Ascending aorta (tissue), 2 donors: ENCODE results near the gene ZNF787. TPM values are rescaled to one million over a fixed set of nuclear protein-coding genes. Genes with fewer than 3 reads are reported as not detected.

ENCODE experiments used
- DNase-seq, 2 donors: peaks; one replicate each; pipeline ENCODE4 v3.0.0-alpha.2; 2019; ENCODE audit warnings: low spot score in 2 of 2
- H3K27ac ChIP-seq, 2 donors: fragments of 200-600 bp; sonication (generic); one replicate each; pipeline ENCODE4 v1.5.1; 2016 to 2017; ENCODE audit warnings: mild to moderate bottlenecking in 1 of 2
- H3K27me3 ChIP-seq: fragments of 200-600 bp; sonication (generic); one replicate; pipeline ENCODE4 v1.5.1; 2017
- H3K36me3 ChIP-seq, 2 donors: fragments of 200-600 bp; sonication (generic); one replicate each; pipeline ENCODE4 v1.5.1; 2016
- H3K4me1 ChIP-seq, 2 donors: fragments of 200-600 bp; sonication (generic); one replicate each; pipeline ENCODE4 v1.5.1; 2016 to 2017; ENCODE audit warnings: mild to moderate bottlenecking in 1 of 2
- H3K4me3 ChIP-seq, 2 donors: fragments of 200-600 bp; sonication (generic); one replicate each; pipeline ENCODE4 v1.5.1; 2016 to 2017; ENCODE audit warnings: mild to moderate bottlenecking in 1 of 2
- H3K9me3 ChIP-seq, 2 donors: fragments of 200-600 bp; sonication (generic); one replicate each; pipeline ENCODE4 v1.5.1; 2016
- intact Hi-C: fragments of 100-400 bp; cut with DNase I; formaldehyde crosslinking; loops from one replicate; pipeline ENCODE4 v1.15.1; 2023
- total RNA-seq: library from RNA; depleted of rRNA; stranded (reverse); fragments of >200 nt; gene quantifications from one replicate; pipeline ENCODE4 v1.1.0, GENCODE V29; 2016
- TF ChIP-seq, protein P1 (sequence below), 3 experiments: fragments of 200-600 bp in 2 of 3; fragments of 450-650 bp in 1 of 3; sonication (generic) in 2 of 3; IDR thresholded peaks; one replicate each; pipeline ENCODE4 v1.5.1; 2016 to 2019; ENCODE audit warnings: antibody characterized with exemption in 3 of 3, mild to moderate bottlenecking in 1 of 3, moderate library complexity in 1 of 3

Gene ZNF787
- total RNA-seq, 1 donor from 2014 or later: 18.1 TPM

DNA sequence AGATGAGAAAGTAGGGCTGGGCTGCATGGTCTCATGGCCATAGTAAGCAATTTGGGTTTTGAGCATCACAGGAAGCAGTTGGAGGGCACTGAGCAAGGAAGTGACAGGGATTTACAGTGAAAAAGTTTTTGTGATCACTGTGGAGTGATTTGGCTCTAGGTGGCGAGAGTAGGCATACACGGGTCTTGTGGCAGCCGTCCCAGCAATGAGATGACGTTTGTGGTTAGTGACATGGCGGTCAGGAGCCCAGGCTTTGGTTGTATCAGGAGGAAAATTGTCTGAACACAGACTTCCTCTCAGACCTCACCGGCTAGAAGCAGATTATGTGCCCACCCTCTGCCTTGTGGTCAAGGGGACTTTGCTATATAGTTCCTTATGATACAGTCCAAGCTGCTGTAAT, 23.3 kb upstream of the ZNF787 start:
- intact Hi-C loops: loop anchor here (5.0 to 10.0 kb wide), 3 partner anchors 693 to 1098 kb away; partner anchors contain the start of genes PPP1R12C and ZNF805
- no peak overlapping the region for H3K27ac ChIP-seq
- H3K27me3 ChIP-seq: no peaks in the 10 kb centered on the region
- TF ChIP-seq, protein P1, sequence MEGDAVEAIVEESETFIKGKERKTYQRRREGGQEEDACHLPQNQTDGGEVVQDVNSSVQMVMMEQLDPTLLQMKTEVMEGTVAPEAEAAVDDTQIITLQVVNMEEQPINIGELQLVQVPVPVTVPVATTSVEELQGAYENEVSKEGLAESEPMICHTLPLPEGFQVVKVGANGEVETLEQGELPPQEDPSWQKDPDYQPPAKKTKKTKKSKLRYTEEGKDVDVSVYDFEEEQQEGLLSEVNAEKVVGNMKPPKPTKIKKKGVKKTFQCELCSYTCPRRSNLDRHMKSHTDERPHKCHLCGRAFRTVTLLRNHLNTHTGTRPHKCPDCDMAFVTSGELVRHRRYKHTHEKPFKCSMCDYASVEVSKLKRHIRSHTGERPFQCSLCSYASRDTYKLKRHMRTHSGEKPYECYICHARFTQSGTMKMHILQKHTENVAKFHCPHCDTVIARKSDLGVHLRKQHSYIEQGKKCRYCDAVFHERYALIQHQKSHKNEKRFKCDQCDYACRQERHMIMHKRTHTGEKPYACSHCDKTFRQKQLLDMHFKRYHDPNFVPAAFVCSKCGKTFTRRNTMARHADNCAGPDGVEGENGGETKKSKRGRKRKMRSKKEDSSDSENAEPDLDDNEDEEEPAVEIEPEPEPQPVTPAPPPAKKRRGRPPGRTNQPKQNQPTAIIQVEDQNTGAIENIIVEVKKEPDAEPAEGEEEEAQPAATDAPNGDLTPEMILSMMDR (IDR thresholded peaks at IDR 0.05): no peak
- H3K4me1 ChIP-seq: peaks cover 0 to 15% of the 10 kb centered on the region in 2 donors
- DNase-seq: no peak
- no peak overlapping the region for H3K4me3 ChIP-seq
- peaks cover 19 to 31% of the 10 kb centered on the region in 2 donors for H3K36me3 ChIP-seq
- H3K9me3 ChIP-seq: no peaks in the 10 kb centered on the region

DNA sequence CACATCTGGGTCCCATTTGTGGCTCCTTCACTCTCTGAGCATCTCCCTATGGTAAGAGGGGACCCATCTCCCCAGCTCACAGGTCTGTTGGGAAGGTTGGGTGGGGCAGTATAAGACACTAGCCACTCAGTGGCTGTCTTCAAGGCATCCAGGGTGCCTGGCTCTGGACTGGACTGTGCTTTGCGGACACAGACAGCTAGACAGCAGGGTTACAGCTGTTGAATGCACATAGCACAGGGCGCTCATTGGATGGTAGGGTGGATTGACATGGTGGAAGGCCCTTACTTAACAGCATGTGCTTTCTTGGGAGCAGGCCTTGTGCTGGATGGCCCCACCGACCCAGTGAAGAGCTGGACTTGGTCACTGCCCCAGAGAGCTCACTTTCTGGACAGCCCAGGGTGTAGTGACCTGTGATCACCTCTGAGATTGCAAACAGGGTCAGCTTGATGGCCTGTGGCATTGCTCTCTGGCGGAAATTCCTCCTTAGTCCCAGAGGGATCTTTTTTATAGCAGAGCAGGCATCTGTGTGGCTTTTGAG, 21.9 kb upstream of the ZNF787 start:
- H3K27ac ChIP-seq: peak overlapping the region in 1 of 2 donors; percentile 82
- TF ChIP-seq, protein P1 (IDR thresholded peaks at IDR 0.05): no peak
- intact Hi-C loops: loop anchor here (5.0 to 10.0 kb wide), 3 partner anchors 694 to 1099 kb away; partner anchors contain the start of genes PPP1R12C and ZNF805
- H3K4me3 ChIP-seq: no peak overlapping the region
- peaks cover 11 to 20% of the 10 kb centered on the region in 2 donors for H3K36me3 ChIP-seq
- H3K4me1 ChIP-seq: peaks cover 0 to 15% of the 10 kb centered on the region in 2 donors
- no peaks in the 10 kb centered on the region for H3K9me3 ChIP-seq
- DNase-seq: no peak
- no peaks in the 10 kb centered on the region for H3K27me3 ChIP-seq

DNA sequence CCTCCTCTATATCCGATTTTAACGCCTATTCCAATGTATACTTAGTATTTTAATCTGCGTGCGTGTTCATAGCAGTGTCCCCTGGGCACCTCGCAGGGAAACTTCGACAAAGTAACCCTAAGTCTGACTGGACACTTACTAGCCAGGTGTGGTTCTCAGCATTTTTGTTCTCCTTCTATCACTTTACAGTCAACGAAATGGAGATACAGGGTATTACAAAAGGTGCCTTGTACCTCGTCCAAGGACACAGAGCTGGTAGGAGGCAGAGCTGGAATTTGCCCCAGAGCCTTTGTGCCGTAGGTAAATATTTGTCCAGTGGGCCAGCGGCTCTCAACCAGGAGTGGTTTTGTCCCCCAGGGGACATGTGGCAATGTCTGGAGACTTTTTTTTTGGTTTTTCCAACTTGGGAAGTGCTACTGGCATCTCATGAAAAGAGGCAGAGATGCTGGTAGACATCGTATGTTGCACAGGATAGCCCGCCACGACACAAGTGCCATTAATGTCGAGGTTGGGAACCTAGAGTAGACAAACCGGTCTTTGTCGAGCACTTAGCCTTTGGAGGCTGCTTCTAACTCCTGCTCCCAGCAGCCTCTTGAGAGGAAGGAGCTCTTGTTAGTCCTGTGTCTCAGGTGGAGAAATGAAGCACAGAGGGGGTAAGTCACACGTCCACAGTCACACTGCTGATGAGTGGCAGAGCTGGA, 21.1 kb upstream of the ZNF787 start:
- Histone ChIP-seq H3K4me1 (peaks cover 0 to 15% of the 10 kb centered on the region in 2 donors), H3K27ac (peak overlapping the region; percentile 82 to 93), H3K4me3 (peak overlapping the region; percentile 61 to 82), H3K9me3 (no peaks in the 10 kb centered on the region), H3K36me3 (peaks cover 8 to 13% of the 10 kb centered on the region in 2 donors), H3K27me3 (no peaks in the 10 kb centered on the region)
- intact Hi-C loops: loop anchor here (5.0 to 10.0 kb wide), 3 partner anchors 695 to 1100 kb away; partner anchors contain the start of genes PPP1R12C and ZNF805
- DNase-seq: no peak
- TF ChIP-seq, protein P1 (IDR thresholded peaks at IDR 0.05): no peak

DNA sequence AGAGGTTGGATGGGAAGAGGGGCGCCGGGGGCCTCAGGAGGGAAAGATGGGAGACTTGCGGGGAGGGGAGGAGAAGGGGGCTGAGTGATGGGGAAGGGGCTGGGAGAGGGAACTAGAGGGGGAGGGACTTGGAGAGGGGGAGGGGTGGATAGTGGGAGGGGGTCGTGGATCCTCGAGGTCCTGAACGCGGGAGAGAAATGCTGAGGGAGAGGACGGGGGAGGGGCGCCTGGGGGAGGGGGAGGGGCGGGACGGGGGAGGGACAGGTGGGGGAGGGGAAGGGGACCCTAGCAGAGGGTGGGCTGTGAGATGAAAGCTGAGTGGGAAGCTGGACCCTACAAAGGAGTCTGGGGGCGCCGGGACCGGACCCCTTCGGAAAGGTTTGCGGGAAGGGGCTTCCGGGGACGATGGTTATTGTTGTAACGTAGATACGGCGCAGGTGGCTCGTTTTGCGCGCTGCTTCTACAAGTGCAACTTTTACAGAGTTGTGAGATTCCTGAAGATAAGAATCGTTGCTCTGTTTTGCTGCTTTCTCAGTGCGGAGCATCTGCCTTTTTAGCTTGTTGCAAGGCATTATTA, 20.4 kb upstream of the ZNF787 start:
- H3K4me1 ChIP-seq: peaks cover 0 to 15% of the 10 kb centered on the region in 2 donors
- intact Hi-C loops: loop anchor here (1.0 to 10.0 kb wide), 6 partner anchors 36 to 1101 kb away; partner anchors contain the start of genes PPP1R12C, ZNF582, ZNF805 and ZSCAN5A
- H3K27me3 ChIP-seq: no peaks in the 10 kb centered on the region
- peak overlapping the region; percentile 61 to 82 for H3K4me3 ChIP-seq
- DNase-seq: peak in 1 of 2 donors; percentile 69
- H3K27ac ChIP-seq: peak overlapping the region; percentile 82 to 93
- H3K9me3 ChIP-seq: no peaks in the 10 kb centered on the region
- TF ChIP-seq, protein P1 (IDR thresholded peaks at IDR 0.05): no peak
- peaks cover under 1 to 5% of the 10 kb centered on the region in 2 donors for H3K36me3 ChIP-seq

DNA sequence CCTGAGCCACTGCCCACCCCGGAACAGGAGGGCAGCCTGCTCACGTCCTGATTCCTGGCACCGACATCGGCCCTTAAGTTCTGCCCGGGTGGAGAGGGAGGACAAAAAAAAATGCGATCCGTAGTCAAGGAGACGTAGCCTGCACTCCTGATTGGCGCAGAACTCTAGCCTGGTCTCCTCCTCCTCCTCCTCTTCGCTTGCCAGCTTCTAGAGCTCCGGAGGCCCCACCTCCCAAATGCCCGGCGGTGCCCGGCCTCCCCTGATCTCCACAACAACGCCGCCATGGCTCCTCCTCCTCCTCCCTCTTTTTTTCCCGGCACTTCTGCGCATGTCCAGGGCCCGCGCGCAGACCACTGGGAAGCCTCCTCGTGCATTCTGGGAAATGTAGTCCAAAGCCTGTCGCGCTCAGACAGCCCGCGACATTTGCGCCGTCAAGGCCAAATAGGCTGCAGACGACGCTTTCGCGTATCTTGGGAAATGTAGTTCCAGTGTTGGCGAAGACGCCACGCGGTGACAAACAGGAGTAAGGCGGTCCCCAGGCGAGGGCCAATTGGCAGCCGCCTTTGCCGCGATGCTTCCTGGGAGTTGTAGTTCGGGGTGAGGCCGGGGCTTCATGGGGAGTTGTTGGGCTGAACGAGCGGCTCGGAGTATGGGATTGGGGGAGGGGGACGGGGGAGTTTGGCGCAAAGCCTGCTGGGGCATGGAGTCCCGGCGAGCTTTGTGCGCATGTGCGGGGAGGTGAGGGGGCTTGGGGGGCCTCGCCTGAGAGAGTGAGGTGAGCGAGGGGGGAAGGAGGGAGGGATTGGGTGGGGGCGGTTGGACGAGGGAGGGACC, 19.7 kb upstream of the ZNF787 start, which contains the start of gene ZNF444:
ZNF444 (plus strand) TSS at position 705 of the 834 bp plus-strand sequence. CDS start 5,625 bp downstream, outside the sequence.
- H3K4me3 ChIP-seq: peak within 1 kb of the TSS; percentile 61 to 82
- peaks cover 0 to 15% of the 10 kb centered on the region in 2 donors for H3K4me1 ChIP-seq
- DNase-seq: peak; percentile 98 to 99
- no peaks in the 10 kb centered on the region for H3K9me3 ChIP-seq
- TF ChIP-seq, protein P1 (IDR thresholded peaks at IDR 0.05): no peak
- no peaks in the 10 kb centered on the region for H3K36me3 ChIP-seq
- no peaks in the 10 kb centered on the region for H3K27me3 ChIP-seq
- peak within 1 kb of the TSS; percentile 82 to 93 for H3K27ac ChIP-seq
- intact Hi-C loops: loop anchor here (1.0 to 10.0 kb wide), 7 partner anchors 19 to 1102 kb away; partner anchors contain the start of genes PPP1R12C, ZNF582, ZNF787 and ZNF805
